ENCODE measurements around the gene MARVELD1. TPM values are rescaled to one million over a fixed set of nuclear protein-coding genes. Genes with fewer than 3 reads are reported as not detected.

MARVELD1 gene
- total and polyA plus RNA-seq, 2 of the 8 experiments (the other 6 are each of a cell fraction or from before 2014, with no cell fraction given), result 28.1 to 37.3 TPM

DNA sequence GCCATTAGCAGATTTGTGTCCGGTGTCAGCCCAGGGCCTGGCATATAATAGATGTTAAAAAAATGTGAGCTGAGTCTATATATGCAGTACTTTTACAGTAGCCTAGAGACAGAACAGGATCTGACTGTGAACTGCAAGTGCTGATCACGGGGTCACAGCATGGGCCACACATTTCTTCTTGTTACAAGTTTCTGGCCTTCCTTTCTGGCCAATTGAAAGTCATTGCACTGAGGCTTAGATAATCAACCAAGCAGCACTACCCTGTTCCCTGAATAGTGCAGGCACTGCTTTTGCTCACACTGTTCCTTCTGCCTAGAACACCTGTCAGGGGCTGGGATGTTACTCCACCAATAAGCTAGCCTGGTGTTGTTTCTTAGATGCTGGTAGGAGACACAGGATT is 5.4 kb upstream of the MARVELD1 start:
- DNase-seq (ENCODE audit: low read depth in 1 of 2, low spot score in 2 of 2) (no peak), FAIRE-seq (no peak)
- Histone ChIP-seq H3K27ac (ENCODE audit: low read depth, low read length) (no peak overlapping the region), H4K8ac (ENCODE audit: extremely low read depth, insufficient read depth, low read length) (no peak overlapping the region), H3K56ac (replicated peaks; ENCODE audit: insufficient read length, low read depth, low read length) (no peak overlapping the region), H2BK120ac (replicated peaks; ENCODE audit: low read depth, low read length) (no peak overlapping the region), H3K27me3 (replicated peaks in 1 of 4; ENCODE audit: control insufficient read depth in 3 of 4, extremely low read depth in 1 of 4, insufficient read depth in 3 of 4, low read length in 3 of 4) (no peaks in the 10 kb centered on the region), H2BK5ac (ENCODE audit: low read depth, low read length) (no peak overlapping the region), H4K5ac (ENCODE audit: insufficient read length, low read depth, low read length) (no peak overlapping the region), H2BK12ac (ENCODE audit: low read depth, low read length) (0 out of 2 replicates have a peak overlapping the region, but pooled peaks have one; percentile 1), H3K4ac (replicated peaks; ENCODE audit: insufficient read length, low read depth, low read length) (no peak overlapping the region), H3K23ac (ENCODE audit: insufficient read length) (no peak overlapping the region), H3K36me3 (ENCODE audit: control insufficient read depth in 2 of 4, insufficient read depth in 4 of 4, low read length in 3 of 4) (no peaks in the 10 kb centered on the region), H3K4me3 (ENCODE audit: extremely low read depth in 1 of 4, insufficient read depth in 2 of 4, low read depth in 3 of 4, low read length in 4 of 4) (no peak overlapping the region), H3K18ac (ENCODE audit: extremely low read depth, low read length) (no peak overlapping the region), H3K4me1 (replicated peaks in 1 of 4; ENCODE audit: control insufficient read depth in 3 of 4, insufficient read depth in 4 of 4, low read length in 3 of 4) (peaks cover 4 to 7% (median 6%) of the 10 kb centered on the region in 4 experiments; a peak in 6 of 7 replicates), H4K91ac (replicated peaks; ENCODE audit: insufficient read length, low read length) (no peak overlapping the region), H3K79me2 (ENCODE audit: control insufficient read depth in 1 of 2, insufficient read depth in 2 of 2, low read length in 2 of 2) (no peaks in the 10 kb centered on the region), H2BK20ac (ENCODE audit: low read length) (no peak overlapping the region), H3K23me2 (ENCODE audit: low read depth, low read length) (peaks cover 6% of the 10 kb centered on the region), H3K14ac (ENCODE audit: insufficient read length) (no peak overlapping the region), H3K4me2 (ENCODE audit: insufficient read depth in 1 of 2, low read depth in 2 of 2, low read length in 2 of 2) (no peak overlapping the region; a peak in 1 of 4 replicates), H3K9ac (replicated peaks in 1 of 4; ENCODE audit: extremely low read depth in 1 of 4, low read depth in 3 of 4, low read length in 3 of 4) (no peak overlapping the region), H2AFZ (ENCODE audit: low read length) (no peak overlapping the region), H3K9me3 (ENCODE audit: insufficient read depth in 2 of 2, low read depth in 1 of 2, low read length in 1 of 2) (no peaks in the 10 kb centered on the region), H2BK15ac (ENCODE audit: low read length) (no peak overlapping the region), H3K79me1 (ENCODE audit: low read depth, low read length) (no peaks in the 10 kb centered on the region), H2AK5ac (ENCODE audit: low read depth, low read length) (0 out of 2 replicates have a peak overlapping the region, but pooled peaks have one; percentile 33), H4K20me1 (replicated peaks in 1 of 2; ENCODE audit: control insufficient read depth in 1 of 2, insufficient read depth in 2 of 2, low read length in 2 of 2) (no peaks in the 10 kb centered on the region)
- TF ChIP-seq SRF (IDR thresholded peaks at IDR 0.05; ENCODE audit: low read depth, low read length) (no peak), MAFK (IDR thresholded peaks at IDR 0.05; ENCODE audit: low read depth, low read length) (no peak)
- 89% methylated on average over 2 of the region's 2 CpGs; no CpG with 5 or more reads in 1 of the 2 experiments for WGBS, 2 experiments (ENCODE audit: extremely low coverage in 1 of 2, insufficient coverage in 1 of 2, insufficient read length in 1 of 2, insufficient replicate concordance in 2 of 2, low coverage in 1 of 2, low lambda C conversion rate in 2 of 2, missing lambda C conversion rate in 1 of 2)
- POLR2A ChIA-PET (ENCODE audit: partially characterized antibody), result interaction anchor here (1.1 to 12.5 kb wide), 3 partner anchors 10 to 24 kb away, joined by 3 to 234 read pairs (median 3); partner anchors contain the start of gene ZFYVE27
- CTCF ChIA-PET (ENCODE audit: partially characterized antibody), result interaction anchor here (0.5 to 20.9 kb wide), 9 partner anchors 8 to 1242 kb away, joined by 3 to 773 read pairs (median 50); partner anchors contain the start of genes AVPI1, MARVELD1 and ZFYVE27
